ENCODE data around the gene NADK2.

NADK2 gene

GRCh38 chr5:36250427-36250826, 8.7 kb upstream of the NADK2 start:
- TF ChIP-seq Cebpa-rat (IDR thresholded peaks at IDR 0.05), result no peak
- H3K36me3 ChIP-seq, result no peaks in the 10 kb centered on the region
- no peak overlapping the region for H3K4me3 ChIP-seq
- no peaks in the 10 kb centered on the region for H3K9me3 ChIP-seq
- H3K9ac ChIP-seq, result no peak overlapping the region
- no peak overlapping the region for H3K27ac ChIP-seq
- no peaks in the 10 kb centered on the region for H3K27me3 ChIP-seq
- no peak overlapping the region for H3K4me2 ChIP-seq
- H4K20me1 ChIP-seq, result no peaks in the 10 kb centered on the region
- H3K4me1 ChIP-seq, result peaks cover 4% of the 10 kb centered on the region; the same call in 1 of the 2 replicates

GRCh38 chr5:36246036-36246800, 4.5 kb upstream of the NADK2 start:
- Histone ChIP-seq H3K4me3 (no peak overlapping the region), H3K27me3 (no peaks in the 10 kb centered on the region), H3K27ac (no peak overlapping the region), H3K9ac (no peak overlapping the region), H3K4me1 (peaks cover 8% of the 10 kb centered on the region), H3K4me2 (no peak overlapping the region), H4K20me1 (no peaks in the 10 kb centered on the region), H3K36me3 (no peaks in the 10 kb centered on the region), H3K9me3 (no peaks in the 10 kb centered on the region)
- TF ChIP-seq Cebpa-rat (IDR thresholded peaks at IDR 0.05), result no peak

- no peak overlapping the region for H3K9ac ChIP-seq
- no peaks in the 10 kb centered on the region for H3K27me3 ChIP-seq
- no peaks in the 10 kb centered on the region for H3K9me3 ChIP-seq
- H4K20me1 ChIP-seq, result peaks cover 18% of the 10 kb centered on the region; the same call in 1 of the 2 replicates
- H3K27ac ChIP-seq, result no peak overlapping the region
- H3K4me2 ChIP-seq, result no peak overlapping the region
- no peak overlapping the region for H3K4me3 ChIP-seq
- no peak for TF ChIP-seq Cebpa-rat (IDR thresholded peaks at IDR 0.05)
- no peaks in the 10 kb centered on the region for H3K36me3 ChIP-seq
- H3K4me1 ChIP-seq, result peaks cover 24% of the 10 kb centered on the region
Measured at GRCh38 chr5:36244076-36244475, 2.4 kb upstream of the NADK2 start.

DNA sequence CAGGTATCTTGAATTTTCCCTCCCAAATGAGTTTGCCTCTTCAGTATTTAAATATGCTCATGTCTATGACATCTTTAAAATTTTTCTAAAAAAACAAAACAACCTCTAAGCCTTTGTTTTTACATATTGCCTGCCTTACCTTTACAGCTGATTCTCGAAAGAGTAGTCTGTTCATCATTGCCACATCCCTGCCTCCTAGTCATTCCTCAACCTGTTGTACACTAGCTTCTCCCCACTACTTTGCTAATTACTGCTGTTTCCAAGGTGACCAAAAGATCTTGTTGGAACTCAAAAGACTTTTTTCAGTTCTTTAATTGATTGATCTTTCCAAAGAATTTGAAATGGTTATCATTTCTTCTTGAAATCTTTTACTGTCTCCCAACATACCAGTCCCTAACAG, 1.9 kb upstream of the NADK2 start:
- no peak overlapping the region for H3K4me3 ChIP-seq
- peaks cover 20% of the 10 kb centered on the region; the same call in 1 of the 2 replicates for H4K20me1 ChIP-seq
- no peaks in the 10 kb centered on the region for H3K9me3 ChIP-seq
- H3K4me1 ChIP-seq, result peaks cover 28% of the 10 kb centered on the region
- no peak overlapping the region for H3K4me2 ChIP-seq
- no peak for TF ChIP-seq Cebpa-rat (IDR thresholded peaks at IDR 0.05)
- H3K27ac ChIP-seq, result no peak overlapping the region
- H3K9ac ChIP-seq, result no peak overlapping the region
- H3K27me3 ChIP-seq, result no peaks in the 10 kb centered on the region
- H3K36me3 ChIP-seq, result no peaks in the 10 kb centered on the region

- Histone ChIP-seq H3K27ac (peak overlapping the region; percentile 98), H3K4me2 (peak overlapping the region; percentile 88), H3K4me1 (peaks cover 37% of the 10 kb centered on the region), H3K27me3 (no peaks in the 10 kb centered on the region), H3K9ac (peak overlapping the region; percentile 98), H4K20me1 (peaks cover 27% of the 10 kb centered on the region; the same call in 1 of the 2 replicates), H3K4me3 (peak overlapping the region; percentile 95), H3K9me3 (no peaks in the 10 kb centered on the region), H3K36me3 (no peaks in the 10 kb centered on the region)
- TF ChIP-seq Cebpa-rat (IDR thresholded peaks at IDR 0.05), result no peak
Measured at GRCh38 chr5:36242534-36243485, 1.1 kb upstream of the NADK2 start.

- H3K27ac ChIP-seq, result peak overlapping the region; percentile 98
- H3K4me1 ChIP-seq, result peaks cover 55% of the 10 kb centered on the region
Measured at GRCh38 chr5:36240779-36241630, 720 bp downstream of the NADK2 start.

DNA sequence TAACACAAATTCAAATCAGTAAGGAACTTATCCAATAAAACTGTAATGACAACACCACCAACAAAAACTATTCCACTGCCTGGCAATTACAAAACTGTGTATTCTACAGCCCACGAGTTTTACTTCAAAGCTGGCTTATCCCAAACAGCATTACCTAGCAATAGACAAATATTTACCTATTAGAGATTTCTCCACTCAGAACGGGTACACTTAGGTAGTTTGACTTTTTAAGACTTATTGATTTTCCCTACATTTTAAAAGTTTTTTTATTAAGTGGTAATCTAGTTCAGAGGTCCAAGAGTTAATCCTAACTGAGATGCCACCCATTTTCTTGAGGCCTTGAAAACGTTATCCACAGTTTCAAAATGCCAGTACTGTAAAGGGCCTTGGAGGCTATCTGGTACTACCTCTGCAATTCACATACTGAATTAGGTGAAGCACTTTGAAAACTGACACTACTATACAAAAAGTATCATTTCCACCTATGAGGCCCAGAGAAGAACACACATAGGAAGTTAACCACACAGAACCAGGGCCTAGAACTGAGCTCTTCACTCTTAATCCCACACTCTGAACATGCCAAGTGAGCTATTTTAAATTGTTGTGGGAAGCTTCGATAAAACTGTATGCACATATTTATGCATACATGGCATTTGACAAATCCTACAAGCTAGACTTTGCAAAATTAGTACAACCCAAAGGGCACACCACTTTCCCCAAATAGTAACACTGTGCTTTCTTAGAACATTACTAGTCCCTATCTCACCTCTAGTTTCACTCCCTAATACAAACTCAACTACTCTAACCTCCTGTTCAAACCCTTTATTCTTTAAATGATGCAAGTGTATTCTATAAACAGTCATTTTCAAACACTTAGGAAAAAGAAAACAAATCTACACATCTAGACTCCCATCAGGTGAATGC, 2.1 kb downstream of the NADK2 start:
- Histone ChIP-seq H3K27ac (peak overlapping the region; percentile 98; the same call in 1 of the 2 replicates), H3K4me2 (peak overlapping the region; percentile 88), H3K9me3 (no peaks in the 10 kb centered on the region), H3K36me3 (no peaks in the 10 kb centered on the region), H3K27me3 (no peaks in the 10 kb centered on the region), H3K4me1 (peaks cover 55% of the 10 kb centered on the region), H4K20me1 (peaks cover 34% of the 10 kb centered on the region; the same call in 1 of the 2 replicates), H3K9ac (peak overlapping the region; percentile 98), H3K4me3 (peak overlapping the region; percentile 95)
- TF ChIP-seq Cebpa-rat (IDR thresholded peaks at IDR 0.05), result no peak

More at GRCh38 chr5:36240779-36241630, 720 bp downstream of the NADK2 start:
- Histone ChIP-seq H4K20me1 (peaks cover 34% of the 10 kb centered on the region; the same call in 1 of the 2 replicates), H3K9ac (peak overlapping the region; percentile 98), H3K4me3 (peak overlapping the region; percentile 95), H3K36me3 (no peaks in the 10 kb centered on the region), H3K9me3 (no peaks in the 10 kb centered on the region), H3K27me3 (no peaks in the 10 kb centered on the region), H3K4me2 (peak overlapping the region; percentile 88)
- no peak for TF ChIP-seq Cebpa-rat (IDR thresholded peaks at IDR 0.05)

- Histone ChIP-seq H3K4me3 (no peak overlapping the region), H3K27me3 (no peaks in the 10 kb centered on the region), H3K4me1 (peaks cover 55% of the 10 kb centered on the region), H3K36me3 (no peaks in the 10 kb centered on the region), H3K9ac (no peak overlapping the region), H4K20me1 (peaks cover 34% of the 10 kb centered on the region; the same call in 1 of the 2 replicates), H3K4me2 (peak overlapping the region; percentile 88), H3K27ac (no peak overlapping the region), H3K9me3 (no peaks in the 10 kb centered on the region)
- no peak for TF ChIP-seq Cebpa-rat (IDR thresholded peaks at IDR 0.05)
Measured at GRCh38 chr5:36238502-36239295, 3.0 kb downstream of the NADK2 start.
